GM19372 (cell line): Measurements from ENCODE around the gene LSM3.

Experiments used
- ATAC-seq: cut with Tn5 transposase; IDR thresholded peaks from one replicate; pipeline ENCODE4 v1.9.1; 2021; ENCODE audit warnings: mild to moderate bottlenecking, low read depth, moderate library complexity; ENCODE audit not compliant: unreplicated experiment

The LSM3 gene

GRCh38 chr3:14142567-14143270 lies 35.9 kb upstream of the LSM3 start:
- no peak for ATAC-seq

- no peak for ATAC-seq
These were observed 35.1 kb upstream of the LSM3 start for GRCh38 chr3:14143271-14144225.

GRCh38 chr3:14144423-14145075 lies 34.1 kb upstream of the LSM3 start:
- ATAC-seq = peak; percentile 94

GRCh38 chr3:14145236-14145635 lies 33.4 kb upstream of the LSM3 start:
- no peak for ATAC-seq

GRCh38 chr3:14145670-14146380 lies 32.8 kb upstream of the LSM3 start:
- ATAC-seq = no peak

GRCh38 chr3:14146381-14147065 lies 32.1 kb upstream of the LSM3 start:
- ATAC-seq = no peak

GRCh38 chr3:14147066-14147435 lies 31.6 kb upstream of the LSM3 start:
- no peak for ATAC-seq

GRCh38 chr3:14147617-14148016 lies 31.0 kb upstream of the LSM3 start:
- no peak for ATAC-seq

- ATAC-seq = no peak
These were observed 30.3 kb upstream of the LSM3 start for GRCh38 chr3:14148041-14148985.

- ATAC-seq = no peak
These were observed 28.5 kb upstream of the LSM3 start for GRCh38 chr3:14150078-14150477.

- no peak for ATAC-seq
These were observed 28.0 kb upstream of the LSM3 start for GRCh38 chr3:14150491-14151230.

GRCh38 chr3:14151471-14152083 lies 27.0 kb upstream of the LSM3 start:
- ATAC-seq = no peak

- no peak for ATAC-seq
These were observed 26.2 kb upstream of the LSM3 start for GRCh38 chr3:14152233-14152962.

- no peak for ATAC-seq
These were observed 25.7 kb upstream of the LSM3 start for GRCh38 chr3:14152963-14153355.

GRCh38 chr3:14153663-14154062 lies 25.0 kb upstream of the LSM3 start:
- ATAC-seq = no peak

GRCh38 chr3:14154276-14154675 lies 24.3 kb upstream of the LSM3 start:
- no peak for ATAC-seq

GRCh38 chr3:14154895-14155440 lies 23.6 kb upstream of the LSM3 start:
- ATAC-seq = no peak
